DMS 273 (cell line): ENCODE measurements around the gene CLTRN.
"Not testable (repeated sequence)": the region's sequence is repeated elsewhere in the genome, so short reads cannot be mapped to it uniquely, and the experiment has no call there.

Experiments used
- DNase-seq: peaks from one replicate; lab custom pipeline; 2025; ENCODE audit not compliant: unreplicated experiment; lab: John Stamatoyannopoulos, UW

Gene CLTRN

GRCh38 chrX:15664487-15665444 lies at the start of gene CLTRN:
Gene CLTRN, minus strand, starts transcription at chrX:15664805. Its CDS starts 30 bp downstream, at chrX:15664775.
- no peak for DNase-seq

GRCh38 chrX:15704273-15704672 lies 39.7 kb upstream of the CLTRN start:
- not testable (repeated sequence) for DNase-seq

- DNase-seq = not testable (repeated sequence)
Measured at GRCh38 chrX:15703809-15704208, 39.2 kb upstream of the CLTRN start.

- no peak for DNase-seq
Measured at GRCh38 chrX:15702488-15703371, 38.1 kb upstream of the CLTRN start.

GRCh38 chrX:15696516-15696915 lies 31.9 kb upstream of the CLTRN start:
- no peak for DNase-seq

- DNase-seq = no peak
Measured at GRCh38 chrX:15694941-15695451, 30.4 kb upstream of the CLTRN start.

GRCh38 chrX:15686818-15687685 lies 22.4 kb upstream of the CLTRN start:
- DNase-seq = peak; percentile 87

- DNase-seq = no peak
Measured at GRCh38 chrX:15683193-15683592, 18.6 kb upstream of the CLTRN start.

GRCh38 chrX:15681433-15681832 lies 16.8 kb upstream of the CLTRN start:
- no peak for DNase-seq

- no peak for DNase-seq
Measured at GRCh38 chrX:15680401-15680800, 15.8 kb upstream of the CLTRN start.

GRCh38 chrX:15679246-15679645 lies 14.6 kb upstream of the CLTRN start:
- peak; percentile 52 for DNase-seq

- peak; percentile 26 for DNase-seq
Measured at GRCh38 chrX:15678339-15678738, 13.7 kb upstream of the CLTRN start.

GRCh38 chrX:15676886-15677285 lies 12.3 kb upstream of the CLTRN start:
- DNase-seq = no peak

GRCh38 chrX:15675490-15675921 lies 10.9 kb upstream of the CLTRN start:
- DNase-seq = peak; percentile 97

- peak; percentile 99 for DNase-seq
Measured at GRCh38 chrX:15674841-15675489, 10.4 kb upstream of the CLTRN start.

GRCh38 chrX:15674514-15674840 lies 9.9 kb upstream of the CLTRN start:
- DNase-seq = peak; percentile 66

- no peak for DNase-seq
Measured at GRCh38 chrX:15673970-15674369, 9.4 kb upstream of the CLTRN start.

- DNase-seq = no peak
Measured at GRCh38 chrX:15672881-15673280, 8.3 kb upstream of the CLTRN start.

GRCh38 chrX:15663439-15663838 lies 1.2 kb downstream of the CLTRN start:
- no peak for DNase-seq

GRCh38 chrX:15654804-15655203 lies 9.8 kb downstream of the CLTRN start:
- not testable (repeated sequence) for DNase-seq
